ENCODE results near the gene PICALM.

The PICALM gene

GRCh38 chr11:86087256-86087655, 18.4 kb upstream of the PICALM start:
- Histone ChIP-seq H4K20me1 (ENCODE audit: insufficient read depth, low read length) (no peaks in the 10 kb centered on the region), H3K9me3 (ENCODE audit: insufficient read depth, low read length, severe bottlenecking) (no peaks in the 10 kb centered on the region), H3K4me2 (ENCODE audit: insufficient read depth, low read length) (no peak overlapping the region), H3K4me3 (ENCODE audit: low read depth in 1 of 2, low read length in 2 of 2) (no peak overlapping the region), H3K4me1 (ENCODE audit: insufficient read depth, low read length) (no peaks in the 10 kb centered on the region), H3K36me3 (ENCODE audit: insufficient read depth, low read length) (no peaks in the 10 kb centered on the region), H2AFZ (ENCODE audit: low read depth, low read length) (no peak overlapping the region), H3K27ac (ENCODE audit: low read length) (no peak overlapping the region), H3K9ac (ENCODE audit: low read depth, low read length) (no peak overlapping the region), H3K79me2 (ENCODE audit: insufficient read depth, low read length) (no peaks in the 10 kb centered on the region), H3K27me3 (ENCODE audit: insufficient read depth, low read length, poor library complexity) (peaks cover 7% of the 10 kb centered on the region)
- no peak for TF ChIP-seq EZH2 (IDR thresholded peaks at IDR 0.05; ENCODE audit: borderline replicate concordance, low read depth, low read length, severe bottlenecking)
- no peak for TF ChIP-seq CTCF (IDR thresholded peaks at IDR 0.05; ENCODE audit: borderline replicate concordance, extremely low read depth, low read length, poor library complexity, severe bottlenecking)
- DNase-seq (no peak), ATAC-seq (ENCODE audit: insufficient read depth, low read depth) (no peak)

- DNase-seq (no peak), ATAC-seq (ENCODE audit: insufficient read depth, low read depth) (no peak)
- Histone ChIP-seq H3K4me1 (ENCODE audit: insufficient read depth, low read length) (no peaks in the 10 kb centered on the region), H3K27ac (ENCODE audit: low read length) (no peak overlapping the region), H3K79me2 (ENCODE audit: insufficient read depth, low read length) (no peaks in the 10 kb centered on the region), H3K36me3 (ENCODE audit: insufficient read depth, low read length) (no peaks in the 10 kb centered on the region), H3K27me3 (ENCODE audit: insufficient read depth, low read length, poor library complexity) (peaks cover 15% of the 10 kb centered on the region), H3K4me2 (ENCODE audit: insufficient read depth, low read length) (no peak overlapping the region), H4K20me1 (ENCODE audit: insufficient read depth, low read length) (no peaks in the 10 kb centered on the region), H3K9ac (ENCODE audit: low read depth, low read length) (no peak overlapping the region), H2AFZ (ENCODE audit: low read depth, low read length) (no peak overlapping the region), H3K9me3 (ENCODE audit: insufficient read depth, low read length, severe bottlenecking) (no peaks in the 10 kb centered on the region), H3K4me3 (ENCODE audit: low read depth in 1 of 2, low read length in 2 of 2) (no peak overlapping the region)
- TF ChIP-seq CTCF (IDR thresholded peaks at IDR 0.05; ENCODE audit: borderline replicate concordance, extremely low read depth, low read length, poor library complexity, severe bottlenecking): no peak
- TF ChIP-seq EZH2 (IDR thresholded peaks at IDR 0.05; ENCODE audit: borderline replicate concordance, low read depth, low read length, severe bottlenecking): no peak
These were observed 12.6 kb upstream of the PICALM start for GRCh38 chr11:86081455-86081854.

GRCh38 chr11:86079421-86079820, 10.5 kb upstream of the PICALM start:
- no peaks in the 10 kb centered on the region for H3K9me3 ChIP-seq (ENCODE audit: insufficient read depth, low read length, severe bottlenecking)
- no peaks in the 10 kb centered on the region for H3K79me2 ChIP-seq (ENCODE audit: insufficient read depth, low read length)
- H3K27ac ChIP-seq (ENCODE audit: low read length): no peak overlapping the region
- no peak overlapping the region for H2AFZ ChIP-seq (ENCODE audit: low read depth, low read length)
- peaks cover 11% of the 10 kb centered on the region for H3K27me3 ChIP-seq (ENCODE audit: insufficient read depth, low read length, poor library complexity)
- no peak overlapping the region for H3K4me3 ChIP-seq (ENCODE audit: low read depth in 1 of 2, low read length in 2 of 2)
- no peaks in the 10 kb centered on the region for H3K4me1 ChIP-seq (ENCODE audit: insufficient read depth, low read length)
- H4K20me1 ChIP-seq (ENCODE audit: insufficient read depth, low read length): no peaks in the 10 kb centered on the region
- DNase-seq (no peak), ATAC-seq (ENCODE audit: insufficient read depth, low read depth) (no peak)
- H3K4me2 ChIP-seq (ENCODE audit: insufficient read depth, low read length): no peak overlapping the region
- no peak overlapping the region for H3K9ac ChIP-seq (ENCODE audit: low read depth, low read length)
- TF ChIP-seq EZH2 (IDR thresholded peaks at IDR 0.05; ENCODE audit: borderline replicate concordance, low read depth, low read length, severe bottlenecking) (no peak), CTCF (IDR thresholded peaks at IDR 0.05; ENCODE audit: borderline replicate concordance, extremely low read depth, low read length, poor library complexity, severe bottlenecking) (no peak)
- H3K36me3 ChIP-seq (ENCODE audit: insufficient read depth, low read length): no peaks in the 10 kb centered on the region

GRCh38 chr11:86073948-86074347, 5.1 kb upstream of the PICALM start:
- TF ChIP-seq CTCF (IDR thresholded peaks at IDR 0.05; ENCODE audit: borderline replicate concordance, extremely low read depth, low read length, poor library complexity, severe bottlenecking) (no peak), EZH2 (IDR thresholded peaks at IDR 0.05; ENCODE audit: borderline replicate concordance, low read depth, low read length, severe bottlenecking) (no peak)
- H2AFZ ChIP-seq (ENCODE audit: low read depth, low read length): no peak overlapping the region
- no peaks in the 10 kb centered on the region for H3K36me3 ChIP-seq (ENCODE audit: insufficient read depth, low read length)

More at GRCh38 chr11:86073948-86074347, 5.1 kb upstream of the PICALM start:
- DNase-seq (no peak), ATAC-seq (ENCODE audit: insufficient read depth, low read depth) (no peak)
- Histone ChIP-seq H3K9ac (ENCODE audit: low read depth, low read length) (no peak overlapping the region), H3K4me2 (ENCODE audit: insufficient read depth, low read length) (no peak overlapping the region), H3K4me3 (ENCODE audit: low read depth in 1 of 2, low read length in 2 of 2) (no peak overlapping the region), H3K27me3 (ENCODE audit: insufficient read depth, low read length, poor library complexity) (peaks cover 10% of the 10 kb centered on the region), H3K9me3 (ENCODE audit: insufficient read depth, low read length, severe bottlenecking) (no peaks in the 10 kb centered on the region), H3K4me1 (ENCODE audit: insufficient read depth, low read length) (peaks cover 9% of the 10 kb centered on the region), H4K20me1 (ENCODE audit: insufficient read depth, low read length) (no peaks in the 10 kb centered on the region), H3K79me2 (ENCODE audit: insufficient read depth, low read length) (no peaks in the 10 kb centered on the region), H3K27ac (ENCODE audit: low read length) (no peak overlapping the region)
